Endothelial cell of umbilical vein (primary cell): Measurements from ENCODE around the gene BORCS5. TPM values are rescaled to one million over a fixed set of nuclear protein-coding genes. Genes with fewer than 3 reads are reported as not detected.

ENCODE experiments used
- BruUV-seq: library from RNA; stranded (reverse); fragments of 400-500 nt; replicated peaks from 2 replicates; lab custom pipeline; 2021; lab: Mats Ljungman, UMichigan
- CTCF ChIA-PET: fragments of 300-600, 350-600 bp; sonication (Branson Sonifier 250); formaldehyde crosslinking; loops from one replicate; lab custom pipeline; 2021; ENCODE audit warnings: antibody characterized with exemption, inconsistent platforms; lab: Charles Lee
- POLR2A ChIA-PET: fragments of 300-600, 350-600 bp; sonication (Branson Sonifier 250); formaldehyde crosslinking; loops from one replicate; lab custom pipeline; 2021; ENCODE audit warnings: antibody characterized with exemption, inconsistent platforms; lab: Charles Lee
- DNase-seq: peaks from one replicate; pipeline ENCODE4 v3.0.0-alpha.2; 2011; ENCODE audit warnings: low read depth, low spot score
- FAIRE-seq: peaks from 2 replicates; lab custom pipeline; 2011; peaks lifted over from hg19 to GRCh38; lab: Jason Lieb, UNC
- H2AFZ ChIP-seq: 2 replicates; pipeline ENCODE4 v1.6.0; 2012; ENCODE audit warnings: low read depth, low read length, control low read depth, inconsistent platforms
- H3K27ac ChIP-seq: 2 replicates; pipeline ENCODE4 v1.5.1; 2011; ENCODE audit warnings: low read depth, mild to moderate bottlenecking, control low read depth, low read length, moderate library complexity; ENCODE audit not compliant: insufficient read depth
- H3K27me3 ChIP-seq, 2 experiments: 2 replicates each; pipeline versions ENCODE4 v1.6.0 to v1.6.1; 2011; ENCODE audit warnings: low read length in 2 of 2, mixed read lengths in 1 of 2; ENCODE audit not compliant: control insufficient read depth in 2 of 2, insufficient read depth in 2 of 2
- H3K36me3 ChIP-seq, 2 experiments: 2 replicates in 1 of 2; 3 replicates in 1 of 2; pipeline ENCODE4 v1.5.1; 2011; ENCODE audit warnings: low read length in 2 of 2, mild to moderate bottlenecking in 1 of 2, moderate library complexity in 1 of 2; ENCODE audit not compliant: control insufficient read depth in 2 of 2, insufficient read depth in 2 of 2; ENCODE audit errors: extremely low read depth in 1 of 2
- H3K4me1 ChIP-seq: 3 replicates; pipeline ENCODE4 v1.5.1; 2011; ENCODE audit warnings: mild to moderate bottlenecking, low read length; ENCODE audit not compliant: control insufficient read depth, insufficient read depth; ENCODE audit errors: extremely low read depth
- H3K4me2 ChIP-seq: 2 replicates; pipeline ENCODE4 v1.6.1; 2011; ENCODE audit warnings: low read length, control low read depth, mixed read lengths; ENCODE audit not compliant: insufficient read depth
- H3K4me3 ChIP-seq, 3 experiments: fragments of 200-600 bp in 1 of 3; sonication (generic), shearing (Covaris generic) in 1 of 3; replicated peaks in 1 of 3; 2 replicates each; pipeline ENCODE4 v1.5.1; 2011 to 2016; ENCODE audit warnings: control low read depth in 3 of 3, low read length in 3 of 3, mild to moderate bottlenecking in 2 of 3, inconsistent platforms in 1 of 3, low read depth in 1 of 3, moderate library complexity in 1 of 3; ENCODE audit not compliant: insufficient read depth in 1 of 3
- H3K79me2 ChIP-seq: 2 replicates; pipeline ENCODE4 v1.6.0; 2012; ENCODE audit warnings: low read length, inconsistent platforms; ENCODE audit not compliant: control insufficient read depth, insufficient read depth
- H3K9ac ChIP-seq: replicated peaks from 2 replicates; pipeline ENCODE3; 2011; ENCODE audit warnings: low read length, control low read depth; ENCODE audit not compliant: insufficient read depth; ENCODE audit errors: extremely low read depth
- H3K9me1 ChIP-seq: replicated peaks from 3 replicates; pipeline ENCODE4 v1.6.0; 2011; ENCODE audit warnings: mild to moderate bottlenecking, low read length; ENCODE audit not compliant: control insufficient read depth, insufficient read depth; ENCODE audit errors: extremely low read depth
- H3K9me3 ChIP-seq: replicated peaks from 2 replicates; pipeline ENCODE4 v1.5.1; 2012; ENCODE audit warnings: low read length, inconsistent platforms; ENCODE audit not compliant: control insufficient read depth, insufficient read depth
- H4K20me1 ChIP-seq: replicated peaks from 2 replicates; pipeline ENCODE3; 2011; ENCODE audit warnings: mild to moderate bottlenecking, low read length; ENCODE audit not compliant: control insufficient read depth, insufficient read depth; ENCODE audit errors: extremely low read depth
- CTCF ChIP-seq, 2 donors: IDR thresholded peaks; 1 replicate in 1 of 2; 2 replicates in 1 of 2; pipeline ENCODE4 v1.5.1; 2011; ENCODE audit warnings: low read length in 2 of 2, mild to moderate bottlenecking in 2 of 2, moderate library complexity in 2 of 2, control low read depth in 1 of 2, inconsistent platforms in 1 of 2, low read depth in 1 of 2; ENCODE audit not compliant: insufficient read depth in 1 of 2; ENCODE audit errors: extremely low read depth in 1 of 2
- EZH2 ChIP-seq: IDR thresholded peaks from 2 replicates; pipeline ENCODE4 v1.6.1; 2012; ENCODE audit warnings: borderline replicate concordance, low read depth, mild to moderate bottlenecking, moderate library complexity, low read length, inconsistent platforms; ENCODE audit not compliant: severe bottlenecking
- FOS ChIP-seq: IDR thresholded peaks from 2 replicates; pipeline ENCODE4 v1.6.1; 2011; ENCODE audit warnings: mild to moderate bottlenecking, low read length, moderate library complexity, borderline replicate concordance; ENCODE audit not compliant: insufficient read depth
- GATA2 ChIP-seq: IDR thresholded peaks from 2 replicates; pipeline ENCODE4 v1.7.0; 2011; ENCODE audit warnings: low read depth, mild to moderate bottlenecking, moderate library complexity, mixed read lengths, low read length; ENCODE audit not compliant: insufficient read length, insufficient read depth
- JUN ChIP-seq: IDR thresholded peaks from 2 replicates; pipeline ENCODE4 v1.6.1; 2011; ENCODE audit warnings: borderline replicate concordance, low read depth; ENCODE audit not compliant: insufficient read length, insufficient read depth
- MAX ChIP-seq: IDR thresholded peaks from 2 replicates; pipeline ENCODE4 v1.6.1; 2011; ENCODE audit not compliant: insufficient read depth, insufficient read length
- MYC ChIP-seq: IDR thresholded peaks from one replicate; pipeline ENCODE4 v1.6.1; 2011; ENCODE audit warnings: mild to moderate bottlenecking, low read depth, low read length
- POLR2A ChIP-seq: IDR thresholded peaks from 2 replicates; pipeline ENCODE4 v1.6.1; 2012; ENCODE audit warnings: low read depth, mild to moderate bottlenecking, control low read depth, low read length
- POLR2AphosphoS5 ChIP-seq: IDR thresholded peaks from 2 replicates; pipeline ENCODE4 v1.6.1; 2012; ENCODE audit warnings: low read depth, mild to moderate bottlenecking, control low read depth, low read length, moderate library complexity; ENCODE audit not compliant: insufficient read depth
- dilution Hi-C: fragments of 300-500 bp; cut with MboI; formaldehyde crosslinking; loops from one replicate; pipeline ENCODE4 v1.15.0; 2019; ENCODE audit warnings: low sequenced_read_pairs; ENCODE audit not compliant: extremely low pct_ligation_motif_present
- intact Hi-C: fragments of 100-400 bp; cut with micrococcal nuclease; formaldehyde crosslinking; loops from one replicate; pipeline ENCODE4 v1.10.0; 2022
- polyA plus RNA-seq, 4 experiments: library from polyadenylated mRNA; depleted of rRNA in 3 of 4; stranded (reverse) in 3 of 4; unstranded in 1 of 4; fragments of >200 nt; gene quantifications; 2 replicates each; pipeline versions ENCODE4 v1.2.1 to v1.2.3, GENCODE V29; 2011 to 2012; ENCODE audit warnings: missing spikeins in 1 of 4
- total RNA-seq: library from RNA; stranded (reverse); gene quantifications from 2 replicates; pipeline ENCODE4 v1.2.3, GENCODE V29; 2021

BORCS5 gene
- total and polyA plus RNA-seq, 2 donors (not counting 3 experiments of a cell fraction or from before 2014, with no cell fraction given), result 8.3 to 10.5 TPM

- no TSS peak for BruUV-seq
- H3K36me3 ChIP-seq, result no peaks in the 10 kb centered on the region
- H3K79me2 ChIP-seq, result no peaks in the 10 kb centered on the region
- H3K4me1 ChIP-seq, result peaks cover 5% of the 10 kb centered on the region
- H3K9me3 ChIP-seq, result no peaks in the 10 kb centered on the region
- no peaks in the 10 kb centered on the region for H3K9me1 ChIP-seq
- TF ChIP-seq FOS, result no peak
- TF ChIP-seq CTCF (IDR thresholded peaks at IDR 0.05; ENCODE audit: extremely low read depth in 1 of 2, insufficient read depth in 1 of 2, low read depth in 1 of 2, low read length in 2 of 2), result no peak
- no peak for TF ChIP-seq JUN
- no peak for TF ChIP-seq EZH2
- no peak for TF ChIP-seq POLR2A
- no peak for TF ChIP-seq MYC
- TF ChIP-seq MAX, result no peak
- no peak for TF ChIP-seq POLR2AphosphoS5
- no peak for TF ChIP-seq GATA2
- intact Hi-C loops (no loop called here), dilution Hi-C loops (no loop called here)
- no peak overlapping the region for H3K27ac ChIP-seq
- H3K4me3 ChIP-seq, result no peak overlapping the region
- no peak for FAIRE-seq
- H3K9ac ChIP-seq, result no peak overlapping the region
- POLR2A ChIA-PET, result no interaction called here
- no peak for DNase-seq
- CTCF ChIA-PET, result interaction anchor here (0.6 kb wide), 1 partner anchor 222 kb away, joined by 5 read pairs; no protein-coding TSS in a partner anchor
- H3K27me3 ChIP-seq, result no peaks in the 10 kb centered on the region
- H4K20me1 ChIP-seq, result no peaks in the 10 kb centered on the region
- H3K4me2 ChIP-seq, result no peak overlapping the region
- no peak overlapping the region for H2AFZ ChIP-seq
Observed at GRCh38 chr12:12433203-12433731, 76.4 kb downstream of the BORCS5 start.
